ENCODE results near the gene RIMS4. TPM values are rescaled to one million over a fixed set of nuclear protein-coding genes. Genes with fewer than 3 reads are reported as not detected.

RIMS4 gene
- total RNA-seq, 1 experiment from 2014 or later, result 0.02 TPM

DNA sequence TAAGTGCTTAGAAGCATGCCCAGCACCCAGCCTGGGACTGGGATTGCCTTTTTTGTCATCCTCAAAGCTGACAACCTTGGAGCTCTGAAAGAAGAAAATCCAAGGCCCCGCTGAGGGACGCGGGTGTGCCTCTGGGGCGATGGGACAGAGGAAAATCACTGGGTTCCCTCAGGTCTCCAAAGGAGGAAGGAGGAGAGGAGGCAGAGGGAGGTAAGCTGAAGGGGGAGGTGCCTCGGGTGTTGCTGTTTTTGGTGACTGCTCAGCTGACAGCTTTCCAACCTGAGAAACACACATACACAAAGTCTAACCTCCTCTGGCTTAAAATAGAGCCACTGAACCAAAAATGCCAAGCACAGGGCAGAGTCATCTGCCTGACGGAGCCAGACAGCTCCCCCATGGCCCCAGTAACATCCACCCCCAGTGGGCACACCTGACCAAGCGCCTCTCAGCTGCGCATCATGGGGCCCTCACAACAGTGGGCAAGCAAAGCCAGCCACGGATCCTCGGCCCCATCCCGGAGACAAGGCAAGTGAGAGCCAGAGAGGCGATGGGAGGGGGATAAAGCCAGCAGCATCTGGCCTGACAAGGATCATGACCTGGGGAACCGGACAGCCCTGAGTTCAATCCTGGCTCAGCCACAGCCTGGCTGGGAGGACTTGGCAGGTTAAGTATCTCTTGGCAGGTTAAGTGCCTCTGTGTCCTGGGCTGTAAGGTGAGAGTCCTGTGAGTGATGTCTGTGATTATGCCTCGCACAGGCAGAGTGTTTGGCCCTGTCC is 67.9 kb downstream of the RIMS4 start:
- DNase-seq (ENCODE audit: low read depth), result no peak

DNA sequence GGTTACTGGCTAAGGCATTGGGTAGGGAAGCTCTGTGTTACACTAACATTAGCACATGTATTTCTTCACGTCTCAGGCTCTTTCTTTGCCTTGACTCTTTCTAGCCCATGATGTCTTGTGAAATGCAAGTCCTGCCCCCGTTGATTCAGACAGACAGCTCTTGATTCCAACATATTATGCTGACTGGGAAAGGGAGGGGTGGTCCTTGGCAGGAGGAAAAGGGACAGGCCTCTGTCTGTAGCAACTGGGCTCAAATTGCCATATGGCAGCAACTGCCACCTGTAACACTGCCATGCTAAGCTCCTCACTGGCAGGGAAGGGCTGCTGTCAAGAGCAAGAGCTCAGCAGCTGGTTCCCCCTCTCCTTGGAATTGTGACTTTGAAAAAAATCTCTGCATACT is 70.4 kb downstream of the RIMS4 start:
- no peak for DNase-seq (ENCODE audit: low read depth)

DNA sequence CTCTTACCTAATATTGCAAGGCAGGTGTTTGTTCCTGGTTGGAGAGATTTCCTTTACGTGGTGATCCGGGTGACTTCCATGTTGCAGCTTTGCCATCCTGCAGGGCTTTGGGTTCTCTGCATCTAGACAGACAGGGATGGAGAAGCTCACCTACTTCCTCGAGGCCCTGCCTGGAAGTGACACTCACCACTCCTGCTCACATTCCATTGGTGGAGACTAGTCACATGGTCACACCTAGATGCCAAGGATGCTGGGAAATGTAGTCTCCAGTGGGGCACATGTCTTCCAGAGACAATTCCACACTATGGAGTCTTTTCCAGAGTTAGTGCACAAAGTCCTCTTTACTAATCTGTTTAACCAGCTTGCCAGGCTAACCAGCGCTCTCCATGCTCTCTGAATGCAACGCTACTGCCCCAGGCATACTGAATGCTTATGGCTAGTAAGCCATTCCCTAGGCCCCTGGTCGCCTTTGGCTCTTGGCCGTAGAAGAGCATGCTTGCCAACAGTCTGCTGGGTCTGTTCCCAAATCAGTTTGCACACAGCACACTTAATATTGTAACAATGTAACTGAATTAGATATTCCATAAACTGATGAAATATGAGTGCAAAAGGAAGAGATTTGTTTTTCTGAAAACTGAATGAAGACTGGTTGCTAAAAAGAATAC is 71.4 kb downstream of the RIMS4 start:
- DNase-seq (ENCODE audit: low read depth), result peak; percentile 89

DNA sequence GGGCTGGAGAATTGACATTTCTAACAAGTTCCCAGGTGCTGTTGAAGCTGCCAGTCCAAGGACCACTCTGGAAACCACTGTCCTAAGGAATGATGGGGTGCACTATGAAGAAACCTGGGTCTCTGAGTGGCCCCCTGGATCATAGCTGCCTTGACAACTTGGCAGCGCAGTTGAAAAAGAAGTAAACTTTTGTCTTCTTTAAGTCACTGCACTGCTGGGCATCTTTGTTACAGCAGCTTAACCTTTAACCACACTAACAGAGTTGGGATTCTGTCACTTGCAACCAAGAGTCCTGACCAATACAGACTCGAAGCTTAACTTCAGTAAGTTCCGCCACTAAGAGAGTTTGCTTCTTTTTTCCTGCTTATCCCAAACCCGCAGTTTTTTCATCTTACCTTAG is 73.2 kb downstream of the RIMS4 start:
- no peak for DNase-seq (ENCODE audit: low read depth)

DNA sequence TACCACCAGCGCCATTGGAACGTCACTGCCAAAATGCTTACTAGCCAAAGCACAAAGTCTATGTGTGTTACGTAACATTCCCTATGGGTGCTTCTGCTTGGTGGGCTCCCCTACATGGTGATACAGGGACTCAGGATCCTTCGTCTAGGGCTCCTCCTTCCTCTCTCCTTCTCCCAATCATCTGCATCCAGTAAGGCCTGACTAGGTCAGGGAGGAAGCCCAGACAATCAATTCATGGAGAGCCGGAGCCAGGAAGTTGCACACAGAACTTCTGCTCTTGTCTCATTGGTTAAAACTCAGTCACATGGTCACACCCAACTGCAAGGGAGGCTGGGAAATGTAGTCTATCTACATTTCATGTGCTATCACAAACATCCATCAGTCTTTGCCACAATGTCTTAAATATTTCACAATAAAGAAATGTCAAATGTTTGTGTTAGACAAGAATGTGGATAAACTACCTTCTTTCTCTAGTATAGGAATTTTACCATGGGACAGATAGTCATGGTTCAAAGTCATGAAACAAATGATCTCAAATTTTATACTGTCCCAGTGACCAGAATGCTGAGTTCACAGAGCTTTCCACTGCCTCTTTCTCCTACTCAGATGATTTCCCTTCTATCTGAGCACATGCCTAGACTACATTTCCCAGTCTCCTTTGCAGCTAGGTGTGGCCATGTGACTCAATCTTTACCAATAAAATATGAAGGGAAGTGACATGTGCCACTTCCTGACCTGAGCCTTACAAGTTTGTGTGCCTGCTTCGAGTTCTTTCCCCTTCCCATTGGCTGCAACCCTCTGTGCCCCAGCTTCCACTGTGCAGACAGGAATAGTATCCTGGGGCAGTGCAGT is 74.0 kb downstream of the RIMS4 start:
- peak; percentile 74 for DNase-seq (ENCODE audit: low read depth)

DNA sequence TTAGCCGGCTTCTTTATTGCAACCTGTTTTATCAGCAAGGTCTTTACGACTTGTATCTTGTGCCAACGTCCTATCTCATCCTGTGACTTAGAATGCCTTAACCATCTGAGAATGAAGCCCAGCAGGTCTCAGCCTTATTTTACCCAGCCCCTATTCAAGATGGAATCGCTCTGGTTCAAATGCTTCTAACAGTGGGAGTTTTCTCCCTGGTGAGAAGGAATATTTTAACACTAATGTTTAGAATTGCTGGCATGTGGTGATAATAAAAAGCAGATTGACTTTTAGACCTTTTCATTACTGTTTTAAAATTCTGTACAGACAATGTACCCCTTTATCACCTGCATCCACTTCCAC is 74.6 kb downstream of the RIMS4 start:
- DNase-seq (ENCODE audit: low read depth), result no peak

DNA sequence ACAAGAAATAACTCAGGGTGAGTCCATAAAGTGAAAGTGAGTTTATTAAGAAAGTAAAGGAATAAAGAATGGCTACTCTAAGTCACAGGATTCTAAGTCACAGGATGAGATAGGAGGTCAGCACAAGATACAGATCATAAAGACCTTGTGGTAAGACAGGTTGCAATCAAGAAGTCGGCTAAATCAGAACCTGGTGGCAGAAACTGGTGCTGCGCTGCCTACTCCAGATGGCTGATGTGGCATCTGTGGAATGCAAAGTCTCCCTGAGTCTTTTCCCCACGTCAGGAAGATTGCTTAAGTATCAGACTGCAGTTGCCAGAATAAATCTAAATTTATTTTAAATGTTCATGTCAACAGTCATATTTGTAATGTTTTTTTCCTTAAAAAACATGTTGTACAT is 75.4 kb downstream of the RIMS4 start:
- peak; percentile 83 for DNase-seq (ENCODE audit: low read depth)

DNA sequence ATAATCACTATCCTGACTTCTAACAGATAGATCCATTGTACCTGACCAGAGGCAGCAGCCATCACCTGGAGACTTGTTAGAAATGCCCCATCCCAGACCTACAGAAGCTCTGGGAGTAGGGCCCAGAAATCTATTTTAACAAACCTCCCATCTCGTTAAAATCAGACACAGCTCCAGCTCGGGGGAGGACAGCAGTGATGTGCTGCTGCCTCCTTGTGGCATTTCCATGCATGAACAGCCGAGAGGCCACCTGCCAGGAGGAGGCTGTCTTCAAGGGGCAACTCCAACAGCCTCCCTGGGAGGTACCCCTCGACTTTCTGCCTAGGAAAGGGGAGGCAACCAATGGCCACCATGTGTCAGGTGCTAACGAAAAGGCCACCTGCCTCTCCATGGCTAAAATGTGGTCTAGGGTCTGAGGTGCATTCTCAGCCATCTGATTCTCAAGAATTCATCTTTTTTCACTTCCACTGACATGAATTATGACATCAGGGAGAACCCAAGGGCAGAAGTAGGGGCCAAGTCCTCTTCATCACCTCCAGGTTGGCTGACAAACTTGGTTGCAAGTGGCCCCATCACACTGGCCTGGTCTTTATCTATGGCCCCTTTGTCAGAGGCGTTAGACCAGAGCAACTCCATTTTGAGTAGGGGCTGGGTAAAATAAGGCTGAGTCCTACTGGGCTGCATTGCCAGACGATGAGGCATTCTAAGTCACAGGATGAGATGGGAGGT is 76.8 kb downstream of the RIMS4 start:
- DNase-seq (ENCODE audit: low read depth), result peak; percentile 78

DNA sequence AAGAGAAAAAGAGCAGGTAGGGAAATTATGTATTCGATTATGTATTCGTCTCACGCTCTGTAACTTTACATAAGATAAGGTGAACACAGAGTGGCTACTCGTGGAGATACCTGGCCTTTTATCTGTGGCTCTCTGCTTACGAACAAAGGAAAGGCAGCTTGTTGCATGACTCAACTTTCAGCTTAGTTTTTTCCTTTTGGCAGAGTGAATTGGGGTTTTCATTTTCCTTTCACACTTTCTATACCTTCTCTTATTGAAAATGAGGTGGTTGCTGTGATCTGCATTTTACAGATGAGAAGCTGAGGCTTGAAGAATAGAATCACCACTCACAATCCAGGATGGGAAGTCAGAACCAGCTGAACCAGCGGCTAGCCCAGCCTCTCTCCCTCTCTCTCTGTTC is 78.0 kb downstream of the RIMS4 start:
- DNase-seq (ENCODE audit: low read depth), result peak; percentile 51

DNA sequence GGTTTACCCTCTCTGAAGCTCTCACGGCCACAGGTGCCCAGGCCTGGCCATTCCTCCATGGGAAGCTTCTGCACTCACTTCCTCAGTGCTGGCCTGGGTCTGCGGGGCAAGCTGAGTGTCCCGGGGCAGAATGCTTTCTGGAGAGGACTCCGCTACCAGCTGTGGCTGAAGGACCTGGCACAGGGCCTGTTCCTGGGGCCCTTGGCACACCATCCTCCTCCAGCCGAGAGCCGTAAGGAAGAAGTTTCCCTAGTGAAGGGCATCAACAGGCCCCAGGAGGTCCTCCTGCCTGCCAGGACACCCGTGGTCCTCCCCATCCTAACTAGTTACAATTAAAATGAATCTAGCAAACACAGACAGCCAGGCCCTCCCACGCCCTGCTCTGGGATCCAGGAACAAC is 78.7 kb downstream of the RIMS4 start:
- peak; percentile 79 for DNase-seq (ENCODE audit: low read depth)

DNA sequence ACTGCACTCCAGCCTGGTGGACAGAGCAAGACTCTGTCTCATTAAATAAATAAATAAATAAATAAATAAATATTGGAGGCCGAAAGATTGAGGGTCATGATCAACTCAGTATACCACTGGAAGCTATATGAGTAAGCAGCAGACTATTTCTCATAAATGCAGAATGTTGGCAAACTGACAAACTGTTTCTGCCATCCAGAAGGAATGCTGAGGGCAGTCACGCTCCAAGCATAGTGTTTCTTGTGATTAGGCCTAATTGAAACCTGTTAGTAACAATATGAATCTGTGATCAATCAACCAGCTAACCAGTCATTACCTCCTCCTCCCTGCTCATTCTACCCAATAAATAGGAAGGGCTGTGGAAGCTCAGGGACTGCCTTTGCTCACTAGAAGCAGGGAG is 79.9 kb downstream of the RIMS4 start:
- DNase-seq (ENCODE audit: low read depth), result peak; percentile 99

DNA sequence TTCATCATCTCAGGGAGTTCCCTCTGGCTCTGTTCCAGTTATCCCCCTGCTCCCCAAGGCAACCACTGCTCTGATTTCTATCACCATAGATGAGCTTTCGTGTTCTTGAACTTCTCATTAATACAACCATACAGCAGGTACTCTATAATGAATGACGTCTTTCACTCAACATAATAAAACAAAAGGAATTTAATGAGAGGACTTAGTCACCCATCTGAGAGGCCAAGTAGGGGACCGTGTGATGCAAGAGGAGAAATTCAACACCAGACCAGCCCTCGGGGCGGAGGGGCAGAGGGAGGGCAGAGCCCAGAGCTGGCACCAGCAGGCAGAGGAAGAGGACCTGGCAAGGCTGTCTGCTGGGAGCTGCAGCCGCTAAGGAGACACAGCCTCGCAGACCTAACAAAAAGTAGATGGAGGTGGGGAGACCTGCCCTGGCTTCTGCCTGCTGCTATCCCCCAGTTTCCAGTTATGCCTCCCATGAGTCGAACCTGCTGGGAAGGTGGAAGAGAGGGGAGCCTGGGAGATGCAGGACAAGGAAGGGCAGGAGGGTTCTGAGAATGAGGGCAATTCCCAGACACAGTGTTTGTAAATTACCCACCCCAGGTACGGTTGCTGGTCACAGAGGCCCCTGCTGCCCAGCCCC is 81.4 kb downstream of the RIMS4 start:
- peak; percentile 100 for DNase-seq (ENCODE audit: low read depth)

DNA sequence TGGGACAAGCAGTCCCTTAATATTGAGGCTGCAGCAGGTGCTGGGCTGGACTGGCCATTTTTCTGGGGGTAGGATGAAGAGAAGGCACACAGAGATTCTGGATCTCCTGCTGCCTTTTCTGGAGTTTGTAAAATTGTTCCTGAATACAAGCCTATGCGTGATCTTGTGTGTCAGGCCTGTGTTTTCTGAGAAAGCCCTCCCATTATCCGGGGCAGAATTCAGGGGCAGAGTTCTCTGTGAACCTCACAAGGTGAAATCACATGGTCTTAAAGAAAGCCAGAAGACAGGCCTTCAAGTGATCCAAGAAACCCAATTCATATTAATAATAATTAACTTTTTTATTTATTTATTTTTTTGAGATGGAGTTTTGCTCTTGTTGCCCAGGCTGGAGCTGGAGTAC is 82.7 kb downstream of the RIMS4 start:
- DNase-seq (ENCODE audit: low read depth), result no peak

DNA sequence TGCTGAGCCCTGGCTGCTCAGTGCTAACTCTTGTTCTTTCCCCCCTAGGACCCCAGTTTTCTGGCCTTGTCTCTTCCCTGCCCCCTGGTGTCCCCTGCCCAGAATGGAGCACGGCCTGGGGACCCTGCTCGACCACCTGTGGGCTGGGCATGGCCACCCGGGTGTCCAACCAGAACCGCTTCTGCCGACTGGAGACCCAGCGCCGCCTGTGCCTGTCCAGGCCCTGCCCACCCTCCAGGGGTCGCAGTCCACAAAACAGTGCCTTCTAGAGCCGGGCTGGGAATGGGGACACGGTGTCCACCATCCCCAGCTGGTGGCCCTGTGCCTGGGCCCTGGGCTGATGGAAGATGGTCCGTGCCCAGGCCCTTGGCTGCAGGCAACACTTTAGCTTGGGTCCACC is 83.3 kb downstream of the RIMS4 start:
- DNase-seq (ENCODE audit: low read depth), result no peak

DNA sequence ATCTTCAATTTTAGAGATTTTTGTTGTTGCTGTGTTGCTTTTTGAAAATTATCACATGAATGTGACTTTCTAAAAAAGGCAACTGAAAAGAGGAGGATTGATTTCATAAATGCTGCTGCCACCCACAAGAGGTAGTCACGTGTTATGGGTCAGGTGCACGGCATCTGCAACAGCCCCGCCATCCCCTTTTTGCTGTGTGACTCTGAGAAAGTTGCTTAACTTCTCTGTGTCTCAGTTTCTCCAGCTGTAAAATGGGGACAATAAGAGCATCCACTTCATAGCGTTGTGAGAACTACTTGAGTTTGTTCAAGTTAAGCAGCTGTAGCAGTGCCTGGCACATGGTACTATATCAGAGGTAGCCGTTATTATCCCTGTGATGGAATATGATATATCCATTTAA is 84.5 kb downstream of the RIMS4 start:
- no peak for DNase-seq (ENCODE audit: low read depth)

DNA sequence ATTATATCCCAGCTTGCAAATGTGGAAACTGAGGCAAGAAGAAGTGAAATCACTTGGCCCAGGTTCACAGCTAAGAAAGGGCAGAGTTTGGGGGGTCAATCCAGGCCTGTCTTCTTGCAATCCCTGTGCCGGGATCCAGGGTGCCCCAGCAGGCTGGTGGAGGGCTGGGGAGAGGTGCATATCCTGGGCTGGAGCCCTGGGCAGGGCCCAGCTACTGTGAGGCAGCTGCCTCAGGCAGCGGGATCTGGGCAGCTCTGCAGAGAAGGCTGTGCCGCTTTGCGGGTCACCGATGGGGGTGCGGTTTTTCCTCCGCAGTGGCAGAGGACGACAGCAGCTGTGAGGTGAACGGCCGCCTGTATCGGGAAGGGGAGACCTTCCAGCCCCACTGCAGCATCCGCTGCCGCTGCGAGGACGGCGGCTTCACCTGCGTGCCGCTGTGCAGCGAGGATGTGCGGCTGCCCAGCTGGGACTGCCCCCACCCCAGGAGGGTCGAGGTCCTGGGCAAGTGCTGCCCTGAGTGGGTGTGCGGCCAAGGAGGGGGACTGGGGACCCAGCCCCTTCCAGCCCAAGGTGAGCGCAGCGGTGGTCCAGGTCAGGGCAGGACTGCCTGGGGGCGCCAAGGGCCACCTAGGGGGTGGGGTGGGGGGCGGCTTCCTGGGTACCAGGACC is 85.8 kb downstream of the RIMS4 start:
- no peak for DNase-seq (ENCODE audit: low read depth)

DNA sequence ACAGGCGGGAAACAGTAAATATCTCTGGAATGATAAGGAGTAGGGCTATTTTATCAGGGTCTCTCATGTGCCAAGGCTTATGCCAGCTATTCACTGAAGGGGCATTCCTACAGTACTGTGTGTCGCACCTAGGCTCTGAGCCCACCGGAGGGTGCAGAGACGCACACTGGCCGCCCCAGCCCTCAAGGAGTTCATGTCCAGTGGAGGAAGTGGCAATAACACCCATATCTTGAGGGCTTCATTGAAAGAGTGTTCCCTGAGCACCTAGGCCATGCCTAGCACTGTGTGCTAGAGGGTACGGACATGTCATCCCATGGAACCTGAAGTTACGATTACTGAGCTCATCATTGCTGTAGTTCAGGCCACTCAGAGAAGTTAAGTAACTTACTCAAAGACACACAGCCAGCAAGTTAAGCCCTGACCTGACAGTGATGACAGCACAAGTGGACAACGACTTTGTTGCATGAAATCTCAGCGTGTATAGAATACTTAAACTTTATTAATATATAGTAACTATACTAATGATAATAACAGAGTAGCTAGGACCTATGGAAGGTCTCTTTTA is 86.5 kb downstream of the RIMS4 start:
- DNase-seq (ENCODE audit: low read depth), result no peak

DNA sequence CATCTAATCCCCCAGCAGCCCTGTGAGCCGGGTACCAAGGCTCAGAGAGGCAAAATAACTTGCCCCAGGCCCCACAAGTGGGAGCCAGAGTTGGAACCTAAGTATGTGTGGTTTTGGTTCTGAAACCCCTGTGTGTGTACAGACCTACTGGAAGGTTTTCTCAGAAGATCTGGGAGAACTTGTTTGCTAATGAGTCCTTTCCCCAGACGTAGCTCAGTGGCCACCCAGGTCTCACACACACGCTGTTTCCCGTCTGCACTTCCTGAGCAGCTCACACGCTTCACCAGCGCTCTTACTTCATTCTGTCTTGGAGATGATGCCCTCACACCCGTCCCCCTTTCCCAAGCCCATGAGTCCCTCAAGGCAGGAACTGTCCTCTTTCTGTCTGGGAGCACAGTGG is 87.0 kb downstream of the RIMS4 start:
- peak; percentile 50 for DNase-seq (ENCODE audit: low read depth)

DNA sequence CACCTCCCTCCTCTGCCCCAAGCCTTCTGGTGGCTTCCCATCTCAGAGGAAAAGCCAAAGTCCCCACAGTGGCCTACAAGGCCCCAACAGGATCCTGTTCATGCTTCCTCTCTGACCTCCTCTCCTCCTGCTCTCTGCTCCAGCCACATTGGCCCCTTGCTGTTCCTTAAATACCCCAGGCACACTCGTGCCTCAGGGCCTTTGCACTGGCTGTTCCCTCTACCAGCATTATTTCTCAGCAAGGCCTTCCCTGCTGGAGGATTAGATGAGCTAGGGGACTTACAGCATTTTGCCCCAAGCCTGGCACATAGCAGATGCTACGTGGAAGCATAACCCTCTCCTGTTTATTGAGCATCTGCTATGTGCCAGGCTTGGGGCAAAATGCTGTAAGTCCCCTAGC is 87.4 kb downstream of the RIMS4 start:
- DNase-seq (ENCODE audit: low read depth), result no peak

DNA sequence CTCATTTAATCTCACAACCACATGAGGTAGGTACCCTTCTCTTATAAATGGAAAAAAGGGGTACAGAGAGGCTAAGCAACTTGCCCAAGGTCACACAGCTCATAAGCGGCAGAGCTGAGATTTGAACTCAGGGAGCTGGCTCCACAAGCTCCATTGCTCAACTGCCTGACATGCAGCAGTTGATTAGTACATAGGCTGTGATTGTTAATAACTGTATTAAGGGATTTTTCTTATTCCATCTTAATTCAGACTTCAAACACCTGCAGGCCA is 88.6 kb downstream of the RIMS4 start:
- DNase-seq (ENCODE audit: low read depth), result no peak
